Transverse colon (tissue), 4 donors: ENCODE measurements around the gene LCE1C.

Source experiments
- EP300 ChIP-seq: sonication (generic); formaldehyde crosslinking; IDR thresholded peaks from one replicate; pipeline ENCODE4 v1.6.1; 2017; ENCODE audit warnings: antibody characterized with exemption, low read depth
- POLR2A ChIP-seq: fragments of 450-650 bp; IDR thresholded peaks from one replicate; pipeline ENCODE4 v1.6.1; 2016; ENCODE audit warnings: antibody characterized with exemption, mild to moderate bottlenecking, moderate library complexity
- POLR2AphosphoS5 ChIP-seq, 3 donors: sonication (generic); formaldehyde crosslinking; IDR thresholded peaks; one replicate each; pipeline ENCODE4 v1.6.1; 2016; ENCODE audit warnings: antibody characterized with exemption in 3 of 3
- TF ChIP-seq, protein P1 (sequence below), 5 experiments: fragments of 200-600 bp in 3 of 5; fragments of 450-650 bp in 2 of 5; sonication (generic) in 3 of 5; IDR thresholded peaks; 1 replicate in 2 of 5; 2 replicates in 3 of 5; pipeline ENCODE4 v1.5.1; 2016 to 2017; ENCODE audit warnings: antibody characterized with exemption in 5 of 5, inconsistent platforms in 3 of 5, mild to moderate bottlenecking in 2 of 5, moderate library complexity in 1 of 5

DNA sequence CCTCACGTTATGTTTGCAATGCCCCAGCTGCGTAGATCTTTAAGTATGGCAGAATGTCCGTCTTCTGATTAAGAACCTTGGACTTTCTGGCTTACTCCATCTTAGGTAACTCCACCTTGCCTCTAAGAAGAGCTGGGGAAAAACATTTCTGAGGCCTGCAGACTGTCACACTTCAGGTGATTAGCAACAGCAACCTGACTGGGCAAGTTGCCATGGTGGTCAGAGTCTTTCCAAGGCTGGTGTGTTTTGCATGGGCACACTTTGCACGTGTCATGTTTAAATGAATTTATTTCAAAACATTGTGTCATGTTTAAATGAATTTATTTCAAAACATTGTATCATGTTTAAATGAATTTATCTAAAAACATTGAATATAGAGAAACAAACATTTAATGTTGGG lies 47.8 kb downstream of the LCE1C start:
- TF ChIP-seq, protein P1, sequence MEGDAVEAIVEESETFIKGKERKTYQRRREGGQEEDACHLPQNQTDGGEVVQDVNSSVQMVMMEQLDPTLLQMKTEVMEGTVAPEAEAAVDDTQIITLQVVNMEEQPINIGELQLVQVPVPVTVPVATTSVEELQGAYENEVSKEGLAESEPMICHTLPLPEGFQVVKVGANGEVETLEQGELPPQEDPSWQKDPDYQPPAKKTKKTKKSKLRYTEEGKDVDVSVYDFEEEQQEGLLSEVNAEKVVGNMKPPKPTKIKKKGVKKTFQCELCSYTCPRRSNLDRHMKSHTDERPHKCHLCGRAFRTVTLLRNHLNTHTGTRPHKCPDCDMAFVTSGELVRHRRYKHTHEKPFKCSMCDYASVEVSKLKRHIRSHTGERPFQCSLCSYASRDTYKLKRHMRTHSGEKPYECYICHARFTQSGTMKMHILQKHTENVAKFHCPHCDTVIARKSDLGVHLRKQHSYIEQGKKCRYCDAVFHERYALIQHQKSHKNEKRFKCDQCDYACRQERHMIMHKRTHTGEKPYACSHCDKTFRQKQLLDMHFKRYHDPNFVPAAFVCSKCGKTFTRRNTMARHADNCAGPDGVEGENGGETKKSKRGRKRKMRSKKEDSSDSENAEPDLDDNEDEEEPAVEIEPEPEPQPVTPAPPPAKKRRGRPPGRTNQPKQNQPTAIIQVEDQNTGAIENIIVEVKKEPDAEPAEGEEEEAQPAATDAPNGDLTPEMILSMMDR (IDR thresholded peaks at IDR 0.05): no peak
- no peak for TF ChIP-seq POLR2A
- no peak for TF ChIP-seq POLR2AphosphoS5 (IDR thresholded peaks at IDR 0.05)
- no peak for TF ChIP-seq EP300
